GDM1 (cell line): ENCODE results near the gene FAM83F.
"Not testable (repeated sequence)": the region's sequence is repeated elsewhere in the genome, so short reads cannot be mapped to it uniquely, and the experiment has no call there.

Experiments used
- DNase-seq: peaks from one replicate; lab custom pipeline; 2025; lab: John Stamatoyannopoulos, UW

Gene FAM83F

DNA sequence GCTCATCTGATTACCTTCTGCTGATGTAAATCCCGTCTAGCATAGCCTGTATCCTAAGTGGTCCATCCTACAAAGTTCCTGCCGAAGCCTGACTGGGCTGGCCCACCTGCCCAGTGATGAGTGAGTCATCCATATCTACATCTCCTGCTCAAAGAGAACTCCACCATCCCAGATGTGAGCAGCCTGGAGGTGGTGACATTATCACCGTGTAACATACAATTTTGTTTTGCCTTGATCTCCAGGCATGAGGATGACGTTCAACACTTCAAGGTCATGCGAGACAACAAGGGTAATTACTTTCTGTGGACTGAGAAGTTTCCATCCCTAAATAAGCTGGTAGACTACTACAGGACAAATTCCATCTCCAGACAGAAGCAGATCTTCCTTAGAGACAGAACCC, 29.0 kb upstream of the FAM83F start:
- DNase-seq: no peak

DNA sequence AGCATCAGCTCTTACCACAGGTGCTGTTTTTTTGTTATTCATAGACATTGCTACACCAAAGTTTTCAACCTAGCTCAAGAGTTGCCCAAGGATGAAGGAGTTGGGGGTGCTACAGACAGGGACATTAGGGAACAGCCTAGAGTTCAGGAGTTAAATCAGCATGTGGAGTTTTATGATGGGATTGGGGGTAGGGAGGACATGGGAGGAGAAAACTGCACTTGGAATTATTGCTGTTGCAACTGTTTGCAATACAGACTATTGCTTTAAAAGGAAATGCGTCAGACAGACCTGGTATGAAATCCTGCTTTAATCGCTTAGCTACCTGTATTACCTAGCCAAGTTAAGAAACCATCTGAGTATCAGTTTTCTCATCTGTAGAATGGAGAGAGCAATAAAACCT, 28.3 kb upstream of the FAM83F start:
- no peak for DNase-seq

- DNase-seq: no peak
Observed at GRCh38 chr22:39967103-39967829, 27.5 kb upstream of the FAM83F start.

- no peak for DNase-seq
Observed at GRCh38 chr22:39967996-39968972, 26.5 kb upstream of the FAM83F start.

DNA sequence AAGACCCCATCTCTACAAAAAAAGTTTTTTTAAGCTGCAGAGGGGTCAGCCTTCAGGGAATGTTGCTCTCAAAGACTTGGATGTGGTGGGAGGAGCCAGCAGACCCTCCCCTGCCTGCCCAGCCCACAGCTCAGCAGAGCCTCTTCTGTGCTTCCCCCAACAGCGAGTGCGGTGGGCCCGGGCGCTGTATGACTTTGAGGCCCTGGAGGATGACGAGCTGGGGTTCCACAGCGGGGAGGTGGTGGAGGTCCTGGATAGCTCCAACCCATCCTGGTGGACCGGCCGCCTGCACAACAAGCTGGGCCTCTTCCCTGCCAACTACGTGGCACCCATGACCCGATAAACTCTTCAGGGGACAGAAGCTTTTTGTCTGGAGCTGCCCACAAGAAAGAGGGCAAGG, 24.0 kb upstream of the FAM83F start:
- no peak for DNase-seq

DNA sequence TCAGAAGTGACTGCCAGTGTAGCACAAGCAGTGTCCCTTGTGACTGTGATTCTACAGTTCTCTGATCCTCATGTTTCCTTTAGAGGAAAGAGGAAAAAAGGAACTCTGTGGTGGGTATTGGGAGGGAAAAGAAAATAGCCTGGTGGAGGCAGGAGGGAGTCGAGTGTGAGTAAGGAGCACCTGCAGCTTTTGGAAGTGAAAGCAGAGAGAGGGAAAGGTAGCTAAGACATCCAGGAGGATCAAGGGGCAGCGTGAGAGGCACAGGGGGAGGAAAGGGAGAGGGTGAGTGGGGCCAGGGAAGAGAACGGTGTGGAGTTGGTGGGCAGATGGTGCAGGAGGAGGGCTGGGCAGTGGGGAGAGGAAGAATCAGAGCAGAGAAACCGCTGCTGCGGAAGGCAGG, 22.1 kb upstream of the FAM83F start:
- DNase-seq: no peak

GRCh38 chr22:39973656-39974055, 21.1 kb upstream of the FAM83F start:
- DNase-seq: no peak

- no peak for DNase-seq
Observed at GRCh38 chr22:39974065-39974464, 20.7 kb upstream of the FAM83F start.

- no peak for DNase-seq
Observed at GRCh38 chr22:39979048-39979447, 15.7 kb upstream of the FAM83F start.

DNA sequence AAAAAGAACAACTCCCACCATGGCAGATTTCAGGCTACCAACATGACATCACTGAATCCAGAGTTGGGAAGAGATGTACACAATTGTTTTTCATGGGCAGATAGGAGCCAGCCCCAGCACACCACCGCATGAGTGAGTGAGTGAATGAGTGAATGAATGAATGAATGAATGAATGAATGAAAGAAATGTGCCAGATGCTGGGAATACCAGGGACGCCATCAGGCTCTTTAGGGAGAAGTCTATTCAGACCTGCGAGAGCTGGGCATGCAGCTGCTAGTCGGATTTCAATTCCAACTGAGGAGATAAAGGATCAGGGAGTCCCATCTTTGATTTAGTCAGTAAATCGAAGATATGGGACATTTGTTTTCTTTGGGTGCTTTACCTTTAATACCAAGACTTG, 15.3 kb upstream of the FAM83F start:
- DNase-seq: no peak

DNA sequence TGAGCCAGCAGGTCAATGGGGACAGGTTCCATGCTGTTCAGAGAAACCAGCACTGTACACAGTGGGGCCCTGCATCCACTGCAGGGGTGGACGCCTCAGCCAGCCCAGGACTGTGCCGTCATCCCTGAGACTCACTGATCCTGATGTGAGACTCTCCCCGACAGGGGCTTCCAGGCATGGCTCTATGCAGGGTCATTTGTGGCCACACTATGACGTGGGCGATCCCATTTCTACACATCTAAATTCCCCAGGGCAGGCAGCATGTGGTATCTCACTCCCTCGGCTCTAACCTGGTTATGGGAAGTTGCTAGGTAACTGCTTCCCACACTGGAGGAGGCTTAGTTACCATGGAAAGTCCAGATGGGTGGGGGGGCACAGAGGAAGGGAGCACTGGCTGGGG, 14.2 kb upstream of the FAM83F start:
- no peak for DNase-seq

- no peak for DNase-seq
Observed at GRCh38 chr22:39983346-39983745, 11.4 kb upstream of the FAM83F start.

- no peak for DNase-seq
Observed at GRCh38 chr22:39984006-39984405, 10.7 kb upstream of the FAM83F start.

DNA sequence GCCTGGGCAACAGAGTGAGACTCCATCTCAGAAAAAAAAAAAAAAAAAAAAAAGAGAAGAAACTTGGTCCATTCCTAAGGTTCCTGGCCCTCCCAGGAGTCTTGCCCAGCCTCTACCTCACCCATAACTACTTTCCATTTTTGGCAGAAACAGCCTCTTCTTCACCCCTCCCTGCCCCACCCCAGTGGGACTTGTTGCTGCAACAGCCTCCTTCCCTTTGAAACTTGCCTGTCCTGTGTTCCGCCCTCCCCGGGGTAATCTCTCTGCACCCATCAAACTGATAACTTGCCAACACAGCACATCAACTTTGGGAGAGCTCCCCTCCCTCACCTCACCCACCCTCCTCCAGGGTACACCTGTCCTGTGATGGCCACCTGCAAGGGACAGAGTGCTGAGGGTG, 10.0 kb upstream of the FAM83F start:
- no peak for DNase-seq

DNA sequence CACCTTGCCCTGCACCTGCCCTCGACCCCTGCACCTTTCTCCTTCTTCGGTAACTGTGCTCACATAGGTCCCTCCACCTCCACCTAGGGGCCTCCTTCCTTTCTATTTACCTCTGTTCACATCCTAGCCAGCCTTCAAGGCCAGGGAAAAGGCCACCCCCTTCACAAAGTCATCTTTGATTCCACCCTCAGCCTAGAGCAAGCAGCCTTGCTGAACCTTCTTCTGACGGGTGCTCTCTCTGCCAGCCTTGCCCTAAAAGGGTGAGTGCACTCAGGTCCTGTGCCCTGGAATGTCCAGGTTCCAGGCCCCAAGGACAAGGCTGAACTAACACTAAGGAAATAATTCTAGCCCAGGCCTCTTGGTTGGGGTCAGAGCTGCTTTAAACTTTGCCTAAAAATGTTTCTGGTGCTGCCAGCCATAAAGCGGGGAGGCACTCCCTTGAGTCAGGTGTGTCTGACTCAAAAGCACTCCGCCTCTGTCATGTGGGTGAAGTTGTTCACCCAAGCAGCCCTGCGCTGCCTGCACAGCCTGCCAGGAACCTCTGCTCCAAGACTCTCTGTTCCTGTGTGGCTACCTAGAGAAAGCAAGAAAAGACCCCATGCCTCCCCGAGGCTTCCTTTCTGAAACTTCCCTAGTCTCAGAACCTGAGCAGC, 9.2 kb upstream of the FAM83F start:
- DNase-seq: no peak

DNA sequence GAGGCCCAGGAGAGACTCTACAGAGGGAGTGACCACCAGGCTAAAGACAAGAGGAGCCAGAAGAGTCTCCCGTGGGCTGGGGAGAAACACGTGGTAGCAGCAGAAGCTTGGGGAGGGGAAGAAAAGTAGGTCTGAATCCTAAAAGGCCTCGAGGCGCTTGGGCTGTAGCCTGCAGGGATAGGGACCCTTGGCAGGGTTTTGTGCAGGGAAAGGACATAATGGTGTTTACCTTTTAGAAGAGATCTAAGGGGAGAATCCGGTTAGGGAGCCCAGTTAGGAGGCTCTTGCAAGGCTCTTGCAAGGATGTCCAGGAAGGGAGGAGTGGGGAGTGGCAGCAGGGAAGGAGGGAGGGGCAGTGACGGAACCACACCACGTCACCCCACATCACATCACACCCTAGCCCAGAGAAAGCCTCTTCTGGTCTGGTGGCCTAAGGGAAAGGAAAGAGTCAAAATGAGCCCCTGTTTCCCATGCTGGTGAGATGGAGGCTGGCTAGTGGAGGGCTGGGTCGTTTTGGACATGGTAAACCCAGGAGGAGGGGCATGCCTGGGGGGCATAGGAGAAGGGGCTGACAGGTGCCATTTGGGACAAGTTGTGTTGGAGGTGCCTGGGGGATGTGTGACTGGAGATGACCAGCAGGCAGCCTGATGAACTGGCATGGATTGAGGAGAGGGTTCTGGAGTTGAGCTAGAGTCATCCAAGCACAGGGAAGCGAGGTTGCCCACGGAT, 6.2 kb upstream of the FAM83F start:
- no peak for DNase-seq

DNA sequence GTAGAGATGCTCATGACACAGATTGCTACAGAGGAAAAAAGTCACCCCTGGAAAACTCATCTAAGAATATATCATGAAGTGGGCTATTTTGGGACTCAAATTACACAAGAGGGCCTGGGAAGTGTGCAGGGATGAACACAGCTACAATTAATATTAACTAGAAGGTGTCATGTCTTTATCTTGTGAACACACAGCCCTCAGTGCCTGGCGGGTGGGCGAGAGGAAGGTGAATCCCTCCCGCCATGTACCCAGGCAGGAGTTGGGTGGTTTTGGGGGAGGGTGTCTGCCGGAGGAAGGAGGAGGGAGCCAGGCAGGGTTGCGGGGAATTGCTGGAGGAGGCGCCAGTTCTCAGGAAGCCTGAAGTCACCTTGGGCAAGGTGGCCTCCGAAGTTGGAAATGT, 5.1 kb upstream of the FAM83F start:
- no peak for DNase-seq

DNA sequence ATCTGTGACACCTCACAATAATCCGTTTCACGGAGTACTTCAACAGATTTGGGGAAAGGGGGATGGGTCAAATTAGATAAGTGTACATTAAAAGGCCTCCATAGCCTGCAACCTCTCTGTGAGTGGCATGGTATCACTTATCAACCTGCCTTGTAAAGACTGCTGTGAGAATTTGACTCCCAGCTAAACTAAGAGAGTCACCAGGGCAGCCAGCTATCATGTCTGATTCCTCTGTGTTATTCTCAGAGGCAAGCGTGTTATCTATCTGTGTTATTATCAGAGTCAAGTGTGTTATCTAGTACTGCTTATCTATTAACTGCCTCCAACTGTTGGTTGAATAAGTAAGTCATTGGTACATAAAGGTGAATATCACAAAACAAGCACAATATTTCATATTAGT, 4.1 kb upstream of the FAM83F start:
- no peak for DNase-seq

GRCh38 chr22:39991159-39991860, 3.4 kb upstream of the FAM83F start:
- DNase-seq: no peak

DNA sequence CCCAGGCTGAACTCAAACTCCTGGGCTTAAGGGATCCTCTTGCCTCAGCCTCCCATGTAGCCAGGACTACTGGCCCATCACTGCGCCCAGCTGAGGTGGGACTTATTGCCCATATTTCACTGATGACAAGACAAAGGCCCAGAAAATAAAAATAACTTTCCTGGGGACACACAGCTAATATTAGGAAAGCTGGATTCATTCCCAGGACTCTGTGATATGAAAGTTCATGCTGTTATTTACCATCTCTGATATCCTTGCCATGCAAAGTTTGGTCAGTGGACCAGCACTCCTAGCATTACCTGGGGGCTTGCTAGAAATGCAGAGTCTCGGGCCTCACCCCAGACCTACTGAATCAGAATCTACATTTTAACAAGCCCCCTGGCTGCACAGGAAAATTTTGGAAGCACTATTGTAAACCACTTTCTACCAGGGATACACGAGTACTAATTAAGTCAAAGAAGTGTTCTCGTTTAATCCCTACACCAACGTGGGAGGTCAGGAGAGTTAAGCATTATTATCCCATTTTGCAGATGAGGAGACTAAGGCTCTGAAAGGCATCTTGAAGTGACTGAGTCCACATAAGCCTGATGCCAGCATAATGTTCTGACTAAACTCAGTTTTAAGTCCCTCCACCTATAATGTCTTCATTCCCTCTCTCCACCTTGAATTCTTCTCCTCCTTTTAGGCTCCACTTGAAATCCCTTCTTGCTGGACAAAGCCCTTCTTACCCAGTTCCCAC, 2.5 kb upstream of the FAM83F start:
- DNase-seq: no peak

DNA sequence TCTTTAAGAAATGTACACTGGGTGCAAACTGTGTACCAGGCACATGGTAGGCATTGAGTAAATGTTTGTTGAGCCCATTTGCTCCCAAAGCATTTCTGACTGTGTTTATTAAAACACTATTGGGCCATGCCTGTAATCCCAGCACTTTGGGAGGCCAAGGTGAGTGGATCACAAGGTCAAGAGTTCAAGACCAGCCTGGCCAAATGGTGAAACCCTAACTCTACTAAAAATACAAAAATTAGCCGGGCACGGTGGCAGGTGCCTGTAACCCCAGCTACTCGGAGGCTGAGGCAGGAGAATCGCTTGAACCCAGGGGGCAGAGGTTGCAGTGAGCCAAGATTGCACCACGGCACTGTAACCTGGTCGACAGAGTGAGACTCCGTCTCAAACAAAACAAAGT, 1.9 kb upstream of the FAM83F start:
- DNase-seq: not testable (repeated sequence)
